SK-MEL-5 (cell line): Measurements from ENCODE around the gene ZFP36. TPM values are rescaled to one million over a fixed set of nuclear protein-coding genes. Genes with fewer than 3 reads are reported as not detected.

Source experiments
- DNase-seq: peaks from one replicate; pipeline ENCODE4 v3.0.0-alpha.2; 2016; ENCODE audit warnings: low read depth, low spot score
- in situ Hi-C: cut with HindIII; loops from 2 replicates; pipeline ENCODE4 v1.10.0; 2016; ENCODE audit warnings: low sequenced_read_pairs, high pct_unique_total_duplicates, low pct_unique_long_range_greater_than_20kb
- total RNA-seq: library from RNA; depleted of rRNA; stranded (reverse); fragments of >200 nt; shearing (Covaris generic); gene quantifications from 2 replicates; pipeline ENCODE4 v1.2.3, GENCODE V29; 2014

The ZFP36 gene
- total RNA-seq, 1 experiment from 2014 or later = 2.6 TPM

- no peak for DNase-seq
- in situ Hi-C loops = no loop called here
These were observed 4.9 kb upstream of the ZFP36 start for GRCh38 chr19:39401549-39402345.

GRCh38 chr19:39402346-39403300 is 4.0 kb upstream of the ZFP36 start:
- DNase-seq = peak; percentile 53
- in situ Hi-C loops = no loop called here

GRCh38 chr19:39403331-39404312 is 3.0 kb upstream of the ZFP36 start:
- in situ Hi-C loops = no loop called here

GRCh38 chr19:39405261-39405957 is 1.2 kb upstream of the ZFP36 start:
- DNase-seq = no peak

More at GRCh38 chr19:39403331-39404312, 3.0 kb upstream of the ZFP36 start:
- DNase-seq = no peak

GRCh38 chr19:39405958-39406655 is 540 bp upstream of the ZFP36 start:
- in situ Hi-C loops = no loop called here
- DNase-seq = no peak

More at GRCh38 chr19:39405261-39405957, 1.2 kb upstream of the ZFP36 start:
- in situ Hi-C loops = no loop called here

- in situ Hi-C loops = no loop called here
- no peak for DNase-seq
These were observed 688 bp downstream of the ZFP36 start for GRCh38 chr19:39407410-39407659.

- in situ Hi-C loops = no loop called here
- DNase-seq = no peak
These were observed 1.2 kb downstream of the ZFP36 start for GRCh38 chr19:39407660-39408391.

GRCh38 chr19:39408392-39409207 is 2.0 kb downstream of the ZFP36 start:
- in situ Hi-C loops = no loop called here
- peak; percentile 41 for DNase-seq

- no peak for DNase-seq
- in situ Hi-C loops = no loop called here
These were observed 2.8 kb downstream of the ZFP36 start for GRCh38 chr19:39409208-39410016.

GRCh38 chr19:39410017-39410830 is 3.6 kb downstream of the ZFP36 start:
- DNase-seq = no peak
- in situ Hi-C loops = no loop called here

- DNase-seq = no peak
- in situ Hi-C loops = no loop called here
These were observed 4.1 kb downstream of the ZFP36 start for GRCh38 chr19:39410831-39411080.

- in situ Hi-C loops = no loop called here
- DNase-seq = no peak
These were observed 4.6 kb downstream of the ZFP36 start for GRCh38 chr19:39411081-39411831.

GRCh38 chr19:39411832-39412099 is 5.1 kb downstream of the ZFP36 start:
- peak; percentile 91 for DNase-seq
- in situ Hi-C loops = no loop called here
